CD14-positive monocyte (primary cell): ENCODE results near the gene KRT6B. TPM values are rescaled to one million over a fixed set of nuclear protein-coding genes. Genes with fewer than 3 reads are reported as not detected.

Source experiments
- DNase-seq, 3 donors: peaks; one replicate each; pipeline ENCODE4 v3.0.0-alpha.2; 2011 to 2022
- H2AFZ ChIP-seq: 2 replicates; pipeline ENCODE4 v1.6.0; 2012; ENCODE audit warnings: mild to moderate bottlenecking, low read depth, low read length, inconsistent platforms; ENCODE audit not compliant: insufficient read depth, poor library complexity, severe bottlenecking
- H3K27ac ChIP-seq, 2 donors: 1 replicate in 1 of 2; 2 replicates in 1 of 2; pipeline ENCODE4 v1.5.1; 2012 to 2013; ENCODE audit warnings: low read length in 2 of 2, control low read depth in 1 of 2, inconsistent platforms in 1 of 2, low read depth in 1 of 2, mild to moderate bottlenecking in 1 of 2
- H3K27me3 ChIP-seq, 2 donors: one replicate each; pipeline versions ENCODE4 v1.6.0 to v1.6.1; 2011 to 2013; ENCODE audit warnings: low read length in 2 of 2; ENCODE audit not compliant: control insufficient read depth in 2 of 2, insufficient read depth in 2 of 2
- H3K36me3 ChIP-seq, 2 donors: replicated peaks in 1 of 2; 1 replicate in 1 of 2; 2 replicates in 1 of 2; pipeline versions ENCODE4 v1.5.1 to v1.6.1; 2012 to 2013; ENCODE audit warnings: low read length in 2 of 2, control low read depth in 1 of 2, inconsistent platforms in 1 of 2, mild to moderate bottlenecking in 1 of 2; ENCODE audit not compliant: insufficient read depth in 2 of 2, control insufficient read depth in 1 of 2
- H3K4me1 ChIP-seq, 2 donors: 1 replicate in 1 of 2; 2 replicates in 1 of 2; pipeline versions ENCODE4 v1.5.1 to v1.6.1; 2012 to 2013; ENCODE audit warnings: low read length in 2 of 2, control low read depth in 1 of 2, inconsistent platforms in 1 of 2, mild to moderate bottlenecking in 1 of 2, moderate library complexity in 1 of 2; ENCODE audit not compliant: insufficient read depth in 2 of 2, control insufficient read depth in 1 of 2
- H3K4me2 ChIP-seq: replicated peaks from 2 replicates; pipeline ENCODE3; 2012; ENCODE audit warnings: low read length, moderate library complexity, mild to moderate bottlenecking; ENCODE audit not compliant: poor library complexity, severe bottlenecking; ENCODE audit errors: extremely low read depth
- H3K4me3 ChIP-seq, 3 experiments: fragments of 200-600 bp in 1 of 3; sonication (generic) in 1 of 3; replicated peaks in 1 of 3; 1 replicate in 2 of 3; 2 replicates in 1 of 3; pipeline ENCODE4 v1.5.1; 2011 to 2013; ENCODE audit warnings: low read length in 3 of 3, mild to moderate bottlenecking in 3 of 3, control low read depth in 2 of 3, low read depth in 2 of 3, inconsistent platforms in 1 of 3, moderate library complexity in 1 of 3
- H3K79me2 ChIP-seq: 2 replicates; pipeline ENCODE4 v1.6.0; 2012; ENCODE audit warnings: mild to moderate bottlenecking, control low read depth, inconsistent platforms, low read length, moderate library complexity; ENCODE audit not compliant: insufficient read depth
- H3K9ac ChIP-seq: 2 replicates; pipeline ENCODE4 v1.6.0; 2017; ENCODE audit warnings: low read length, mild to moderate bottlenecking; ENCODE audit not compliant: insufficient read depth, poor library complexity, severe bottlenecking
- H3K9me3 ChIP-seq, 2 donors: replicated peaks in 1 of 2; 1 replicate in 1 of 2; 2 replicates in 1 of 2; pipeline versions ENCODE4 v1.5.1 to v1.6.1; 2012 to 2013; ENCODE audit warnings: low read length in 2 of 2, control low read depth in 1 of 2; ENCODE audit not compliant: control insufficient read depth in 1 of 2, insufficient read depth in 1 of 2
- H4K20me1 ChIP-seq: 2 replicates; pipeline ENCODE4 v1.6.0; 2012; ENCODE audit warnings: mild to moderate bottlenecking, low read length, control low read depth, moderate library complexity; ENCODE audit not compliant: insufficient read depth
- H3K27ac Mint-ChIP-seq, 7 donors: one replicate each; pipeline ENCODE4 v1.8.0; 2020; ENCODE audit warnings: mild to moderate bottlenecking in 7 of 7, mixed read lengths in 7 of 7, moderate library complexity in 6 of 7, inconsistent platforms in 2 of 7
- H3K27me3 Mint-ChIP-seq, 3 donors: one replicate each; pipeline ENCODE4 v1.8.0; 2021 to 2022; ENCODE audit warnings: low read depth in 3 of 3, mild to moderate bottlenecking in 3 of 3, mixed read lengths in 3 of 3, moderate library complexity in 3 of 3, inconsistent platforms in 1 of 3
- H3K36me3 Mint-ChIP-seq, 2 donors: one replicate each; pipeline ENCODE4 v1.8.0; 2020; ENCODE audit warnings: mixed read lengths in 2 of 2, inconsistent platforms in 1 of 2, mild to moderate bottlenecking in 1 of 2
- H3K4me1 Mint-ChIP-seq: one replicate; pipeline ENCODE4 v1.8.0; 2020; ENCODE audit warnings: mild to moderate bottlenecking, mixed read lengths
- H3K4me3 Mint-ChIP-seq, 2 donors: one replicate each; pipeline ENCODE4 v1.8.0; 2020; ENCODE audit warnings: mild to moderate bottlenecking in 2 of 2, mixed read lengths in 2 of 2, moderate library complexity in 1 of 2
- H3K9me3 Mint-ChIP-seq, 7 donors: one replicate each; pipeline ENCODE4 v1.8.0; 2020 to 2022; ENCODE audit warnings: mixed read lengths in 7 of 7, mild to moderate bottlenecking in 6 of 7, moderate library complexity in 6 of 7, inconsistent platforms in 2 of 7
- CTCF ChIP-seq: fragments of 200-600 bp; IDR thresholded peaks from one replicate; pipeline ENCODE4 v1.8.0; 2022; ENCODE audit warnings: antibody characterized with exemption, mild to moderate bottlenecking
- WGBS: methylation state at CpG from one replicate; pipeline ENCODE4 v1.1.5; 2013; ENCODE audit warnings: missing lambda C conversion rate; ENCODE audit not compliant: insufficient coverage; 5-methylcytosine and 5-hydroxymethylcytosine counted together
- intact Hi-C, 2 donors: fragments of 100-400 bp; cut with micrococcal nuclease; formaldehyde crosslinking; loops; one replicate each; pipeline versions ENCODE4 v1.15.0 to v1.15.1; 2023
- polyA plus RNA-seq, 3 donors: library from polyadenylated mRNA; depleted of rRNA in 1 of 3; unstranded in 2 of 3; stranded (reverse) in 1 of 3; fragments of 300-500 nt in 2 of 3; fragments of >200 nt in 1 of 3; fragmentation: Illumina TruSeq in 2 of 3; gene quantifications; 1 replicate in 2 of 3; 2 replicates in 1 of 3; pipeline ENCODE4 v1.2.3, GENCODE V29; 2012 to 2021

The KRT6B gene
- polyA plus RNA-seq, 3 donors, result not detected

- H3K36me3 ChIP-seq, result no peaks in the 10 kb centered on the region
- peaks cover 0 to 14% (median 7%) of the 10 kb centered on the region in 7 donors for H3K9me3 Mint-ChIP-seq
- H3K27ac ChIP-seq, result no peak overlapping the region
- no peak overlapping the region for H3K4me3 ChIP-seq
- no peak overlapping the region for H3K4me3 Mint-ChIP-seq
- H3K27me3 ChIP-seq, result peaks cover 0 to 5% of the 10 kb centered on the region in 2 donors
- no peaks in the 10 kb centered on the region for H3K79me2 ChIP-seq
- no peak overlapping the region for H2AFZ ChIP-seq
- H3K4me1 ChIP-seq, result no peaks in the 10 kb centered on the region
- no peak for TF ChIP-seq CTCF
- no peaks in the 10 kb centered on the region for H3K9me3 ChIP-seq
- H3K4me1 Mint-ChIP-seq, result no peaks in the 10 kb centered on the region
- 13% methylated on average over 1 of the region's 3 CpGs for WGBS
- no peaks in the 10 kb centered on the region for H3K36me3 Mint-ChIP-seq
- intact Hi-C loops, result no loop called here
- DNase-seq, result no peak
- no peak overlapping the region for H3K27ac Mint-ChIP-seq
- H3K9ac ChIP-seq, result no peak overlapping the region
- H3K27me3 Mint-ChIP-seq, result peaks cover 5 to 26% (median 14%) of the 10 kb centered on the region in 3 donors
- H4K20me1 ChIP-seq, result no peaks in the 10 kb centered on the region
- no peak overlapping the region for H3K4me2 ChIP-seq
These were observed 28.1 kb upstream of the KRT6B start for GRCh38 chr12:52480073-52480472.

GRCh38 chr12:52477651-52478050 lies 25.7 kb upstream of the KRT6B start:
- H3K4me1 ChIP-seq, result no peaks in the 10 kb centered on the region
- intact Hi-C loops, result no loop called here
- no peaks in the 10 kb centered on the region for H3K9me3 ChIP-seq
- no CpG with 5 or more reads among the region's 2 CpGs for WGBS
- Mint-ChIP-seq H3K36me3 (no peaks in the 10 kb centered on the region), H3K27me3 (peaks cover 5 to 15% (median 11%) of the 10 kb centered on the region in 3 donors), H3K4me1 (no peaks in the 10 kb centered on the region), H3K4me3 (no peak overlapping the region), H3K27ac (no peak overlapping the region), H3K9me3 (peaks cover 0 to 10% (median 3%) of the 10 kb centered on the region in 7 donors)
- H3K27me3 ChIP-seq, result peaks cover 0 to 5% of the 10 kb centered on the region in 2 donors
- no peak overlapping the region for H3K9ac ChIP-seq
- H2AFZ ChIP-seq, result no peak overlapping the region
- no peaks in the 10 kb centered on the region for H4K20me1 ChIP-seq
- DNase-seq, result no peak
- no peak for TF ChIP-seq CTCF
- H3K36me3 ChIP-seq, result no peaks in the 10 kb centered on the region
- H3K79me2 ChIP-seq, result no peaks in the 10 kb centered on the region
- H3K4me3 ChIP-seq, result no peak overlapping the region
- H3K27ac ChIP-seq, result no peak overlapping the region
- H3K4me2 ChIP-seq, result no peak overlapping the region
